ENCODE data around the gene ICE2.
A peak's percentile ranks its signal among the peaks of the same experiment; 100 is the strongest.

DNA sequence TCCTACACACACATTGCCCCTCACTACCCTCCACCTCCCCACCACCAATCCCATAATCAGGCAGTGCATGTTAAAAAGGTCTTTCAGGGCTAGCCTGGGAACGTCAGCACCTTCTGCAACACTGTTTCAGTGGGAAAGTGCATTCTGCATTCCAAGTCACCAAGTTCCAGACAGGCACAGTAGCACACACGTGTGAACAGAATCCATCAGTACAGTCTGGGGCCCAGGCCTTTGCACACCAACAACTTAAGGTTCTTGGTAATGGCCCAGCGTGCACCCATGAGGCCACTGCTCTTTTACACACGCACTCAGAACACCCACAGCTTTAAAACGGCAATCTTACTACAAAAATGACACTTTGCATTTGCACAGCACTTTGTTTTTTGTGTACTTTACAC is 82.4 kb downstream of the ICE2 start:
- TF ChIP-seq, protein P1, sequence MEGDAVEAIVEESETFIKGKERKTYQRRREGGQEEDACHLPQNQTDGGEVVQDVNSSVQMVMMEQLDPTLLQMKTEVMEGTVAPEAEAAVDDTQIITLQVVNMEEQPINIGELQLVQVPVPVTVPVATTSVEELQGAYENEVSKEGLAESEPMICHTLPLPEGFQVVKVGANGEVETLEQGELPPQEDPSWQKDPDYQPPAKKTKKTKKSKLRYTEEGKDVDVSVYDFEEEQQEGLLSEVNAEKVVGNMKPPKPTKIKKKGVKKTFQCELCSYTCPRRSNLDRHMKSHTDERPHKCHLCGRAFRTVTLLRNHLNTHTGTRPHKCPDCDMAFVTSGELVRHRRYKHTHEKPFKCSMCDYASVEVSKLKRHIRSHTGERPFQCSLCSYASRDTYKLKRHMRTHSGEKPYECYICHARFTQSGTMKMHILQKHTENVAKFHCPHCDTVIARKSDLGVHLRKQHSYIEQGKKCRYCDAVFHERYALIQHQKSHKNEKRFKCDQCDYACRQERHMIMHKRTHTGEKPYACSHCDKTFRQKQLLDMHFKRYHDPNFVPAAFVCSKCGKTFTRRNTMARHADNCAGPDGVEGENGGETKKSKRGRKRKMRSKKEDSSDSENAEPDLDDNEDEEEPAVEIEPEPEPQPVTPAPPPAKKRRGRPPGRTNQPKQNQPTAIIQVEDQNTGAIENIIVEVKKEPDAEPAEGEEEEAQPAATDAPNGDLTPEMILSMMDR (IDR thresholded peaks at IDR 0.05), result no peak
- TF ChIP-seq GABPA (IDR thresholded peaks at IDR 0.05; ENCODE audit: low read depth) (no peak), NFIC (IDR thresholded peaks at IDR 0.05; ENCODE audit: borderline replicate concordance) (no peak), MXI1 (IDR thresholded peaks at IDR 0.05; ENCODE audit: low read depth, low read length) (no peak), POLR2AphosphoS5 (IDR thresholded peaks at IDR 0.05; ENCODE audit: low read depth, low read length) (peak; percentile 48; the same call in 1 of the 2 replicates)
- TF ChIP-seq, protein P2, sequence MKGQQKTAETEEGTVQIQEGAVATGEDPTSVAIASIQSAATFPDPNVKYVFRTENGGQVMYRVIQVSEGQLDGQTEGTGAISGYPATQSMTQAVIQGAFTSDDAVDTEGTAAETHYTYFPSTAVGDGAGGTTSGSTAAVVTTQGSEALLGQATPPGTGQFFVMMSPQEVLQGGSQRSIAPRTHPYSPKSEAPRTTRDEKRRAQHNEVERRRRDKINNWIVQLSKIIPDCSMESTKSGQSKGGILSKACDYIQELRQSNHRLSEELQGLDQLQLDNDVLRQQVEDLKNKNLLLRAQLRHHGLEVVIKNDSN (IDR thresholded peaks at IDR 0.05; ENCODE audit: borderline replicate concordance, low read depth), result no peak
- TF ChIP-seq, protein P3, sequence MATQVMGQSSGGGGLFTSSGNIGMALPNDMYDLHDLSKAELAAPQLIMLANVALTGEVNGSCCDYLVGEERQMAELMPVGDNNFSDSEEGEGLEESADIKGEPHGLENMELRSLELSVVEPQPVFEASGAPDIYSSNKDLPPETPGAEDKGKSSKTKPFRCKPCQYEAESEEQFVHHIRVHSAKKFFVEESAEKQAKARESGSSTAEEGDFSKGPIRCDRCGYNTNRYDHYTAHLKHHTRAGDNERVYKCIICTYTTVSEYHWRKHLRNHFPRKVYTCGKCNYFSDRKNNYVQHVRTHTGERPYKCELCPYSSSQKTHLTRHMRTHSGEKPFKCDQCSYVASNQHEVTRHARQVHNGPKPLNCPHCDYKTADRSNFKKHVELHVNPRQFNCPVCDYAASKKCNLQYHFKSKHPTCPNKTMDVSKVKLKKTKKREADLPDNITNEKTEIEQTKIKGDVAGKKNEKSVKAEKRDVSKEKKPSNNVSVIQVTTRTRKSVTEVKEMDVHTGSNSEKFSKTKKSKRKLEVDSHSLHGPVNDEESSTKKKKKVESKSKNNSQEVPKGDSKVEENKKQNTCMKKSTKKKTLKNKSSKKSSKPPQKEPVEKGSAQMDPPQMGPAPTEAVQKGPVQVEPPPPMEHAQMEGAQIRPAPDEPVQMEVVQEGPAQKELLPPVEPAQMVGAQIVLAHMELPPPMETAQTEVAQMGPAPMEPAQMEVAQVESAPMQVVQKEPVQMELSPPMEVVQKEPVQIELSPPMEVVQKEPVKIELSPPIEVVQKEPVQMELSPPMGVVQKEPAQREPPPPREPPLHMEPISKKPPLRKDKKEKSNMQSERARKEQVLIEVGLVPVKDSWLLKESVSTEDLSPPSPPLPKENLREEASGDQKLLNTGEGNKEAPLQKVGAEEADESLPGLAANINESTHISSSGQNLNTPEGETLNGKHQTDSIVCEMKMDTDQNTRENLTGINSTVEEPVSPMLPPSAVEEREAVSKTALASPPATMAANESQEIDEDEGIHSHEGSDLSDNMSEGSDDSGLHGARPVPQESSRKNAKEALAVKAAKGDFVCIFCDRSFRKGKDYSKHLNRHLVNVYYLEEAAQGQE (IDR thresholded peaks at IDR 0.05; ENCODE audit: low read depth, low read length), result no peak
